ENCODE data around the gene ZNF143.
"Not testable (repeated sequence)": the region's sequence is repeated elsewhere in the genome, so short reads cannot be mapped to it uniquely, and the experiment has no call there.

Gene ZNF143

DNA sequence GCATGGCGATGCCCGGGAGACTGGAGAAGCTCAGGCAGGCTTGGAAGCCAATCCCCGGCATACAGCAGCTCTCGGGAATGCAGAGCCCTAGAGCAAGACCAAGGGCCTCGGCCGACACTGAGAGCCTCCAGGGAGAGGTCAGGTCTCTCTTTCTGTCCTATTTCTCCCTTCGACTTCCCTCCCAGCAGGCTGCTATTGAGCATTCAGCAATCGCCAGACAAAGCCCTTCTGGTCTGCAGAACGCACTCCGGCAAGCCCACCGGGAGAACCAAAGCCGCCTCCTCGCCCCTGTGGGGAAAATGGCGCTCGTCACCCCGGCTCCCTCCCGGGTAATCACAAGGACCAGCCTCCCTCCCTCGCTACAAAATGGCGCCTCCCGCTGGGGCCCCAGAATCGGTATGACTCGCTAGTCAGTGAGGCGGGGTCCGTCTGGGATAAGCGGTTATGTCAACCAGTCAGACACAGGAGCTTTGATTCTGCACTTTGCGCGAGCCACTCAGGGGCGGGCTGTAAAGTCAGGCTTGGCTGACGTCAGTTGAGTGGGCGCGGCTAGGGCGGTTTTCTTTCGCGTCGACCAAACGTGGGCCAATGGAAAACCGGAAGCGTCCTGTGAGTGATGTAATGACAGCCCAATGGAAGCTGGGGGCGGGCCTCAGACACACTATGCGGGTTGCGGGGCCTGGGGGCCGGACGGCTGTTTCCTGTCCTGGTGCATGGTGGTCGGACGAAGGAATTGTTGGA is at the start of gene ZNF143:
ZNF143 (plus strand) TSS at position 691 of the 741 bp plus-strand sequence. CDS start 10,297 bp downstream, outside the sequence.
- DNase-seq = peak; percentile 99

- DNase-seq = no peak
These were observed 32.1 kb upstream of the ZNF143 start for GRCh38 chr11:9428706-9429105.

- DNase-seq = no peak
These were observed 22.2 kb upstream of the ZNF143 start for GRCh38 chr11:9438611-9439010.

GRCh38 chr11:9446230-9446629 is 14.6 kb upstream of the ZNF143 start:
- DNase-seq = no peak

DNA sequence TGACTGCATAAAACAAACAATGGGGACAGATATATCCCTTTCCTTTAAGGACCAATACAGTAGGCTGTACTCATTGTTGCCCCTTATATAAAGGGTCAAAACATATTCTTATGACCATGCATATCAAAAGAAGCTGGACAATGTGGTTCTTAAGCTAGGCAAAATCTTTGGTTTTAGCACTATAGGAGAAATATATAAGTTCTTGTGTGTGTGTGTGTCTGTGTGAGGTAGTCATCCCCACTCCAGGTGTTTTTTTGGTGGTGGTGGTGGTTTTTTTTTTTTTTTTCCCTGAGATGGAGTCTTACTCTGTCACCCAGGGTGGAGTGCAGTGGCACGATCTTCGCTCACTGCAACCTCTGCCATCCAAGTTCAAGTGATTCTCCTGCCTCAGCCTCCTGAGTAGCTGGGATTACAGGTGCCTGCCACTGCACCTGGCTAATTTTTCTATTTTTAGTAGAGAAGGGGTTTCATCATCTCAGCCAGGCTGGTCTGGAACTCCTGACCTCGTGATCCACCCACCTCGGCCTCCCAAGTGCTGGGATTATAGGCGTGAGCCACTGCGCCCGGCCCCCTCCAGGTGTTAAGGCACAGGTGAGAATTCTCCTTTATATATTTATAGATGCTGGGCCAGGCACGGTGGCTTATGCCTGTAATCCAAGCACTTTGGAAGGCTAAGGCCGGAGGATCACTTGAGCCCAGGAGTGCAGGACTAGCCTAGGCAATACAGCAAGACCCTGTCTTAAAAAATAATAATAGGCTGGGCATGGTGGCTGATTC is 12.0 kb upstream of the ZNF143 start:
- DNase-seq = no peak

DNA sequence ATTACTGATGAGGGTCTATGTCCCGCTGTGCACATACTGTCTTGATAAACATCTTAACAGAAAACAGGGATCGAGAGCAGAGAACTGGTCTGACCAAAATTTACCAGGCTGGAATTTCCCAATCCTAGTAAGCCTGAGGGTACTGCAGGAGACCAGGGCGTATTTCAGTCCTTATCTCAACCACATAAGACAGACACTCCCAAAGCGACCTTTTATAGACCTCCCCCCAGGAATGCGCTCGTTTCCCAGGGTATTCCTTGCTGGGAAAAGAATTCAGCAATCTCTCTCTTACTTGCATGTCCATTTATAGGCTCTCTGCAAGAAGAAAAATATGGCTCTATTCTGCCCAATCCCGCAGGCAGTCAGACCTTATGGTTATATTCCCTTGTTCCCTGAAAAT is 8.8 kb upstream of the ZNF143 start:
- not testable (repeated sequence) for DNase-seq

DNA sequence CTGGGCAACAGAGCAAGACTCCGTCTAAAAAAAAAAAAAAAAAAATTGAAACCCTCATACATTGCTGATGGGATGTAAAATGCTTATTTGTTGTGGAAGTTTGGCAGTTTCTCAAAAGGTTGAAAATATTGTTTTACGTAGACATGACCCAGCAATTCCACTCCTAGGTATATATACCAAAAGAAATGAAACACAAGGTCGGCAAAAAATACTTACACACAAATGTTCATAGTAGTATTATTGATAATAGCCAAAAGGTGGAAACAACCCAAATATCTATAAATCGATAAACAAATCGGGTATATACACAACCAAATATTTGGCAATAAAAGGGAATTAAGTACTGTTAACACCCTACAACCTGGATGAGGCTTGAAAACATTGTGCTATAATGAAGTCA is 5.1 kb upstream of the ZNF143 start:
- DNase-seq = no peak

GRCh38 chr11:9459667-9460321 is 1.0 kb upstream of the ZNF143 start:
- peak in 1 of 2 experiments; percentile 47 for DNase-seq

DNA sequence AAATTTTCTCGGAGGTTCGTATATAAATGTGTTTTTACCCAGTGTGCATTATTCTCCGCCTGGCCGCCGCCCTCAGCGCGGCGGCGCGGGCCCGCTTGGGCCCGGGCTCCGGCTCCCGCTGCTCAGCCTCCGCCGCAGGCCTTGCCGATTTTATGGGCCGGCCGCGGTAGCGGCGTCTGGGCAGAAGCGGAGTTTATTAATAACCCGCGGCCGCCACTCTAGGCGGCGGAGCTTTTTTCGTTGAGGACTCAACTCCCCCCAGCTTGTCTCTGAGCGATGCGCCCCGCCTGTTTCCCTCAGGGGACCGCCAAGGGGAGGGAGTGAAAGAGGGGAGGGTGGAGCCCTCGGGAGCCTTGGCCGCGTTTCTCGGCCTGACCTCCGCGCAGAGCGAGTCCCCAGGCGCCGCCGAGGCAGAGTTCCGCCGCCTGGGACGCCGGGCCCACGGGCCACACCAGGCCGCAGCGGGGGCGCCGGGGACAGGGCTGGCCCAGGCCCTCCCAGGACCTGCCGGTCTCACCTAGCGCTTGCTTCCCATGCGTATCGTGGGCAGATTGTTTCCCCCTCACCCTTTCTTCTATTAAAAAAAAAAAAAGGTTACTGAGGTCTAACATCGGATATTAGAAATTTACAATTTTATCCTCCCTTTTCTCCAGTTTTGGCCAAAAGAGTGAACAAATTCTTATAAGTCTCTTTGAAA is 399 bp downstream of the ZNF143 start:
- DNase-seq = peak; percentile 60 to 89

DNA sequence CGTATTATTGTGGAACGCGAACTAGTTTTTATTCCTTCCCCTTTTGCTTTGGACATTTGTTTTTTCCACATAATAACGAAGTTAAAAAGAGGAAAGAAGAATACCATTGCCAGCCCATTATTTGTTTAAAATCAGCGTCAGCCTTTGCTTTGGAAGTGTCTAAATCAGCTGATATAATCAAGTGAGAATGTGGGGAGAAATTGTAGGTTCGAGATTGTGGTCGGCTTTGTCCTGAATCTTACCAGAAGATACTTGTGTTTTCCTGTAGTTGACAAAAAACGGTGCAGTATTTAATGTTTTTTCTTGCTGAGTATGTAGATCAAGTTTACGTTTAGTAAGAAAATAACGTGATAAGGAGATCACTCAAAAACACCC is 935 bp downstream of the ZNF143 start:
- no peak for DNase-seq

GRCh38 chr11:9462172-9462799 is 1.5 kb downstream of the ZNF143 start:
- no peak for DNase-seq

DNA sequence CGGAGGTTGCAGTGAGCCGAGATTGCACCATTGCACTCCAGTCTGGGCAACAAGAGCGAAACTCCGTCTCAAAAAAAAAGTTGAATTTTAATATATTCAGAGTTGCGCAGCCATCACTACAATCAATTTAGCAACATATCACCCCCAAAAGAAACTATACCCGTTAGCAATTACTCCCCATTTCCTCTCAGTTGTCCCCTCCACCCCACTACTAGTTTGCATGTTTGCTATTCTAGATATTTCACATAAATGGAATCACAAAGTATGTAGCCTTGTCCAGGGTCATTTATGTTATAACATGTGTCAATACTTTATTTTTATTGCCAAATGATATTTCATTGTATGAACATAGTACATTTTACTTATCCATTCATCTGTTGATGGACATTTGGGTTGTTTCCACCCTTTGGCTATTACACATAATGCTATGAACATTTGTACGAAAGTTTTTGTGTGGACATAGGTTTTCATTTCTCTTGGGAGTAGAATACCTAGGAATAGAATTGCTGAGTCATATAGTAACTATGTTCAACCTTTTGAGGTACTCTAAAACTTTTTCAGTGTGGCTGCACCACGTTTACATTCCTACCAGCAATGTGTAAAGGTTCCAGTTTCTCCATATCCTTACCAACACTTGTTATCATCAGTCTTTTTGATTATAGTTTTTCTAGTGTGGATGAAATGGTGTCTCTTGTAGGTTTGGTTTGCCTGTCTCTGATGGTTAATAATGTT is 2.2 kb downstream of the ZNF143 start:
- no peak for DNase-seq

DNA sequence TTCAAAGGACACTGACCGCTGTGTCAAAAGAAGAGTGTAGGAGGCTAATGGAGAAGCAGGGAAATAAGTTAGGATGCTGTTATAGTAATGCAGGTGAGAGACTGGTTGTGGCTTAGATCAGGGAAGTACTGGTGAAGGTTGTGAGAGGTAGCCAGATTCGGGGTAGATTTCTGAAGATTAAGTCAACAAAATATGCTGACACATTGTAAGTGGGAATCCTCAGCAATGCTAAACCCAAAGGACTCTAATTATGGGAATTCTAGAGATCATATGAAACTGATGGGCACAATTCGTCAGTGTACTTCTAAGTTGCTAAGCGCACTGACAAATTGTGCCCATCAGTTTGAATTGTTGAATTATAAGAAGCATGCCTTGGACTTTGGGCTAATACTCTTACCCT is 10.0 kb downstream of the ZNF143 start:
- no peak for DNase-seq

- no peak for DNase-seq
These were observed 12.6 kb downstream of the ZNF143 start for GRCh38 chr11:9473408-9473807.

- DNase-seq = no peak
These were observed 19.1 kb downstream of the ZNF143 start for GRCh38 chr11:9479899-9480298.

- DNase-seq = no peak
These were observed 28.4 kb downstream of the ZNF143 start for GRCh38 chr11:9489080-9489765.

DNA sequence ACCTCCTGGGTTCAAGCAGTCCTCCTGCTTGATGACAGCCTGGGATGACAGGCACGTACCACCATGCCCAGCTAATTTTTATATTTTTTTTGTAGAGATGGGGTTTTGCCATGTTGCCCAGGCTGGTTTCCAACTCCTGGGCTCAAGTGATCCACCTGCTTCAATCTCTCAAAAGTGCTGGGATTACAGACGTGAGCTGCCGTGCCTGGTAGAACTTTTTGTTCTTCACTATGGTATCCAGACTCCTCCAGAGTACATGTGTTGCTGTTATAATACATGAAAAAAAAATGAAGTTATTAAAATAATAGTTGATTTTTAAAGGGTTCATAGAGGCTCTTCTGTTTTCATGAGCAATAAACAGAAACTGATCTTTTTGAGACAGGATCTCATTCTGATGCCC is 29.6 kb downstream of the ZNF143 start:
- no peak for DNase-seq

GRCh38 chr11:9493492-9493891 is 32.7 kb downstream of the ZNF143 start:
- no peak for DNase-seq

DNA sequence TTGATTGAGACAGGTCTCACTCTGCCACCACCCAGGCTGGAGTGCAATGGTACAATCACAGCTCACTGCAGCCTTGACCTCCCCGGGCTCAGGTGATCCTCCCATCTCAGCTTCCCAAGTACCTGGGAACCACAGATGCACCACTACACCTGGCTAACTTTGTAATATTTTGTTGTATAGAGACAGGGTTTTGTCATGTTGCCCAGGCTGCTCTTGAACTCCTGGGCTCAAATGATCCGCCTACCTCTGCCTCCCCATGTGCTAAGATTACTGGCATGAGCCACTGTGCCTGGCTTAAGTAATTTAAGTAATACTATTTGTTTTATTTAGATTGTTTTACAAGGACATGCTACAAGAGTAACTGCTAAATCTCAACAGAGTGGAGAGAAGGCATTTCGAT is 33.5 kb downstream of the ZNF143 start:
- no peak for DNase-seq

- DNase-seq = no peak
These were observed 35.1 kb downstream of the ZNF143 start for GRCh38 chr11:9495803-9496514.

Measured in SW 1271 (cell line).